NT2/D1 (cell line): ENCODE results near the gene GLYR1.

ENCODE experiments used
- DNase-seq: peaks from one replicate; pipeline ENCODE4 v3.0.0-alpha.2; 2011; ENCODE audit warnings: low read depth, low spot score
- H3K27me3 ChIP-seq: 2 replicates; pipeline ENCODE4 v1.6.0; 2011; ENCODE audit warnings: mild to moderate bottlenecking; ENCODE audit not compliant: insufficient read length, insufficient read depth
- H3K36me3 ChIP-seq: 2 replicates; pipeline ENCODE4 v1.6.1; 2011; ENCODE audit warnings: mild to moderate bottlenecking, low read length, mixed read lengths; ENCODE audit not compliant: insufficient read depth, insufficient read length
- H3K4me1 ChIP-seq: 2 replicates; pipeline ENCODE4 v1.5.1; 2011; ENCODE audit not compliant: insufficient read depth, insufficient read length
- H3K4me3 ChIP-seq: 2 replicates; pipeline ENCODE4 v1.5.1; 2011; ENCODE audit warnings: low read depth; ENCODE audit not compliant: insufficient read length
- H3K9ac ChIP-seq: 2 replicates; pipeline ENCODE4 v1.6.0; 2011; ENCODE audit warnings: low read depth; ENCODE audit not compliant: insufficient read length
- H3K9me3 ChIP-seq: 2 replicates; pipeline ENCODE4 v1.5.1; 2011; ENCODE audit warnings: mild to moderate bottlenecking, low read length; ENCODE audit not compliant: insufficient read depth
- SUZ12 ChIP-seq: IDR thresholded peaks from 2 replicates; pipeline ENCODE4 v1.6.1; 2011; ENCODE audit not compliant: insufficient read length, insufficient read depth; ENCODE audit errors: extremely low read depth
- YY1 ChIP-seq: IDR thresholded peaks from 2 replicates; pipeline ENCODE4 v1.6.1; 2011; ENCODE audit not compliant: insufficient read length, insufficient read depth
- ZNF274 ChIP-seq: IDR thresholded peaks from 2 replicates; pipeline ENCODE4 v1.6.1; 2011; ENCODE audit warnings: mild to moderate bottlenecking, low read depth, low read length

The GLYR1 gene

GRCh38 chr16:4866586-4866985, 19.5 kb upstream of the GLYR1 start:
- no peaks in the 10 kb centered on the region for H3K4me1 ChIP-seq
- no peak overlapping the region for H3K4me3 ChIP-seq
- TF ChIP-seq YY1 (no peak), ZNF274 (no peak), SUZ12 (no peak)
- H3K36me3 ChIP-seq, result peaks cover 84% of the 10 kb centered on the region
- H3K9ac ChIP-seq, result no peak overlapping the region
- no peaks in the 10 kb centered on the region for H3K27me3 ChIP-seq
- no peak for DNase-seq
- no peaks in the 10 kb centered on the region for H3K9me3 ChIP-seq

- Histone ChIP-seq H3K4me1 (no peaks in the 10 kb centered on the region), H3K27me3 (no peaks in the 10 kb centered on the region), H3K4me3 (no peak overlapping the region), H3K9me3 (no peaks in the 10 kb centered on the region), H3K36me3 (peaks cover 85% of the 10 kb centered on the region), H3K9ac (no peak overlapping the region)
- TF ChIP-seq ZNF274, result no peak
- TF ChIP-seq SUZ12, result no peak
- no peak for TF ChIP-seq YY1
- no peak for DNase-seq
These were observed 18.3 kb upstream of the GLYR1 start for GRCh38 chr16:4865231-4865860.

GRCh38 chr16:4864728-4865127, 17.6 kb upstream of the GLYR1 start:
- H3K4me3 ChIP-seq, result no peak overlapping the region
- peaks cover 85% of the 10 kb centered on the region for H3K36me3 ChIP-seq
- DNase-seq, result no peak
- H3K9me3 ChIP-seq, result no peaks in the 10 kb centered on the region
- H3K4me1 ChIP-seq, result no peaks in the 10 kb centered on the region
- no peak overlapping the region for H3K9ac ChIP-seq
- H3K27me3 ChIP-seq, result no peaks in the 10 kb centered on the region
- TF ChIP-seq YY1 (no peak), ZNF274 (no peak), SUZ12 (no peak)

- Histone ChIP-seq H3K36me3 (peaks cover 86% of the 10 kb centered on the region), H3K4me3 (no peak overlapping the region), H3K9ac (no peak overlapping the region), H3K4me1 (peaks cover 3% of the 10 kb centered on the region), H3K27me3 (no peaks in the 10 kb centered on the region), H3K9me3 (no peaks in the 10 kb centered on the region)
- no peak for DNase-seq
- no peak for TF ChIP-seq ZNF274
- no peak for TF ChIP-seq YY1
- TF ChIP-seq SUZ12, result no peak
These were observed 15.6 kb upstream of the GLYR1 start for GRCh38 chr16:4862639-4863038.

- TF ChIP-seq YY1 (no peak), SUZ12 (no peak), ZNF274 (no peak)
- H3K4me3 ChIP-seq, result no peak overlapping the region
- H3K9me3 ChIP-seq, result no peaks in the 10 kb centered on the region
- DNase-seq, result no peak
- H3K36me3 ChIP-seq, result peaks cover 89% of the 10 kb centered on the region
- no peak overlapping the region for H3K9ac ChIP-seq
- no peaks in the 10 kb centered on the region for H3K27me3 ChIP-seq
- peaks cover 3% of the 10 kb centered on the region for H3K4me1 ChIP-seq
These were observed 13.7 kb upstream of the GLYR1 start for GRCh38 chr16:4860727-4861342.

- Histone ChIP-seq H3K27me3 (no peaks in the 10 kb centered on the region), H3K9ac (no peak overlapping the region)
These were observed 12.8 kb upstream of the GLYR1 start for GRCh38 chr16:4859900-4860255.

GRCh38 chr16:4859190-4859899, 12.3 kb upstream of the GLYR1 start:
- no peak for DNase-seq

More at GRCh38 chr16:4859900-4860255, 12.8 kb upstream of the GLYR1 start:
- Histone ChIP-seq H3K4me3 (no peak overlapping the region), H3K4me1 (peaks cover 3% of the 10 kb centered on the region), H3K9me3 (no peaks in the 10 kb centered on the region), H3K36me3 (peaks cover 96% of the 10 kb centered on the region)
- TF ChIP-seq YY1, result no peak
- TF ChIP-seq ZNF274, result no peak
- no peak for TF ChIP-seq SUZ12
- DNase-seq, result no peak

More at GRCh38 chr16:4859190-4859899, 12.3 kb upstream of the GLYR1 start:
- TF ChIP-seq ZNF274 (no peak), SUZ12 (no peak), YY1 (no peak)
- Histone ChIP-seq H3K4me1 (peaks cover 3% of the 10 kb centered on the region), H3K9me3 (no peaks in the 10 kb centered on the region), H3K27me3 (no peaks in the 10 kb centered on the region), H3K9ac (no peak overlapping the region), H3K36me3 (peaks cover 96% of the 10 kb centered on the region), H3K4me3 (no peak overlapping the region)
